Activated naive CD4-positive, alpha-beta T cell treated with anti-CD3 and anti-CD28 coated beads for 36 hours (primary cell): ENCODE results near the gene TLR5. TPM values are rescaled to one million over a fixed set of nuclear protein-coding genes. Genes with fewer than 3 reads are reported as not detected.

Experiments used
- CTCF ChIA-PET: fragments of 350-600 bp; sonication (Branson Sonifier 250); formaldehyde crosslinking; loops from one replicate; lab custom pipeline; 2021; ENCODE audit warnings: antibody characterized with exemption; lab: Charles Lee
- DNase-seq: peaks from one replicate; pipeline ENCODE4 v3.0.0-alpha.2; 2020
- H3K27ac Mint-ChIP-seq: one replicate; pipeline ENCODE4 v1.8.0; 2021; ENCODE audit warnings: mild to moderate bottlenecking, mixed read lengths
- H3K27me3 Mint-ChIP-seq: one replicate; pipeline ENCODE4 v1.8.0; 2021; ENCODE audit warnings: low read depth, mixed read lengths
- H3K36me3 Mint-ChIP-seq: one replicate; pipeline ENCODE4 v1.8.0; 2021; ENCODE audit warnings: low read depth, mixed read lengths
- H3K4me1 Mint-ChIP-seq: one replicate; pipeline ENCODE4 v1.8.0; 2021; ENCODE audit warnings: low read depth, mixed read lengths
- H3K4me3 Mint-ChIP-seq: one replicate; pipeline ENCODE4 v1.8.0; 2021; ENCODE audit warnings: mild to moderate bottlenecking, moderate library complexity, mixed read lengths
- H3K9me3 Mint-ChIP-seq: one replicate; pipeline ENCODE4 v1.8.0; 2021; ENCODE audit warnings: mixed read lengths
- intact Hi-C: fragments of 100-400 bp; cut with micrococcal nuclease; formaldehyde crosslinking; loops from one replicate; pipeline ENCODE4 v1.15.1; 2023
- total RNA-seq, 2 experiments: library from RNA; stranded (reverse); gene quantifications; one replicate each; pipeline ENCODE4 v1.2.3, GENCODE V29; 2021

Gene TLR5
- total RNA-seq, 2 experiments from 2014 or later = 0.67 to 0.93 TPM

- Mint-ChIP-seq H3K27me3 (peaks cover 3% of the 10 kb centered on the region), H3K36me3 (no peaks in the 10 kb centered on the region), H3K4me3 (peak overlapping the region; percentile 56), H3K4me1 (peaks cover 14% of the 10 kb centered on the region), H3K27ac (no peak overlapping the region), H3K9me3 (no peaks in the 10 kb centered on the region)
- intact Hi-C loops = loop anchor here (1.0 to 10.0 kb wide), 4 partner anchors 10 to 1201 kb away; partner anchors contain the start of genes NVL and TLR5
- DNase-seq = no peak
- CTCF ChIA-PET = interaction anchor here (0.5 to 5.0 kb wide), 45 partner anchors 9 to 550 kb away, joined by 3 to 58 read pairs (median 4); partner anchors contain the start of genes SUSD4 and TLR5
Observed at GRCh38 chr1:223133306-223133823, 9.7 kb downstream of the TLR5 start.

GRCh38 chr1:223129229-223129901 is 13.7 kb downstream of the TLR5 start:
- no peak overlapping the region for H3K4me3 Mint-ChIP-seq
- no peaks in the 10 kb centered on the region for H3K9me3 Mint-ChIP-seq
- intact Hi-C loops = no loop called here
- DNase-seq = peak; percentile 73
- H3K27me3 Mint-ChIP-seq = no peaks in the 10 kb centered on the region
- H3K4me1 Mint-ChIP-seq = peaks cover 13% of the 10 kb centered on the region
- H3K27ac Mint-ChIP-seq = no peak overlapping the region
- H3K36me3 Mint-ChIP-seq = no peaks in the 10 kb centered on the region
- CTCF ChIA-PET = interaction anchor here (0.7 to 2.0 kb wide), 22 partner anchors 9 to 554 kb away, joined by 3 to 10 read pairs (median 3); partner anchors contain the start of gene TLR5

GRCh38 chr1:223126741-223127140 is 16.3 kb downstream of the TLR5 start:
- no peak overlapping the region for H3K27ac Mint-ChIP-seq
- H3K9me3 Mint-ChIP-seq = no peaks in the 10 kb centered on the region
- H3K27me3 Mint-ChIP-seq = no peaks in the 10 kb centered on the region
- intact Hi-C loops = no loop called here
- no peak overlapping the region for H3K4me3 Mint-ChIP-seq
- CTCF ChIA-PET = interaction anchor here (1.2 to 5.0 kb wide), 2 partner anchors 13 to 37 kb away, joined by 6 to 32 read pairs; no protein-coding TSS in a partner anchor
- DNase-seq = no peak
- peaks cover 14% of the 10 kb centered on the region for H3K4me1 Mint-ChIP-seq
- H3K36me3 Mint-ChIP-seq = no peaks in the 10 kb centered on the region

GRCh38 chr1:223125766-223126165 is 17.3 kb downstream of the TLR5 start:
- CTCF ChIA-PET = interaction anchor here (1.2 to 5.0 kb wide), 4 partner anchors 8 to 130 kb away, joined by 3 to 58 read pairs (median 19); no protein-coding TSS in a partner anchor
- intact Hi-C loops = no loop called here
- H3K9me3 Mint-ChIP-seq = no peaks in the 10 kb centered on the region

GRCh38 chr1:223123011-223123610 is 19.9 kb downstream of the TLR5 start:
- Mint-ChIP-seq H3K4me1 (peaks cover 8% of the 10 kb centered on the region), H3K36me3 (no peaks in the 10 kb centered on the region), H3K4me3 (peak overlapping the region; percentile 14), H3K27ac (no peak overlapping the region), H3K27me3 (no peaks in the 10 kb centered on the region), H3K9me3 (no peaks in the 10 kb centered on the region)
- intact Hi-C loops = loop anchor here (1.0 to 2.0 kb wide), 6 partner anchors 14 to 658 kb away; no protein-coding TSS in a partner anchor
- CTCF ChIA-PET = interaction anchor here (0.7 to 5.0 kb wide), 35 partner anchors 9 to 557 kb away, joined by 3 to 58 read pairs (median 4); partner anchors contain the start of genes FAM177B and SUSD4
- no peak for DNase-seq

More at GRCh38 chr1:223125766-223126165, 17.3 kb downstream of the TLR5 start:
- H3K4me3 Mint-ChIP-seq = no peak overlapping the region
- no peaks in the 10 kb centered on the region for H3K27me3 Mint-ChIP-seq
- no peak for DNase-seq
- peaks cover 14% of the 10 kb centered on the region for H3K4me1 Mint-ChIP-seq
- H3K27ac Mint-ChIP-seq = no peak overlapping the region
- no peaks in the 10 kb centered on the region for H3K36me3 Mint-ChIP-seq

GRCh38 chr1:223118418-223118817 is 24.6 kb downstream of the TLR5 start:
- Mint-ChIP-seq H3K36me3 (peaks cover 2% of the 10 kb centered on the region), H3K27ac (no peak overlapping the region), H3K27me3 (no peaks in the 10 kb centered on the region), H3K4me1 (peaks cover 4% of the 10 kb centered on the region), H3K9me3 (no peaks in the 10 kb centered on the region), H3K4me3 (no peak overlapping the region)
- no peak for DNase-seq
- intact Hi-C loops = no loop called here
- CTCF ChIA-PET = interaction anchor here (0.6 kb wide), 1 partner anchor 335 kb away, joined by 3 read pairs; no protein-coding TSS in a partner anchor

- Mint-ChIP-seq H3K4me3 (no peak overlapping the region), H3K4me1 (no peaks in the 10 kb centered on the region), H3K27me3 (no peaks in the 10 kb centered on the region), H3K36me3 (peaks cover 2% of the 10 kb centered on the region), H3K9me3 (no peaks in the 10 kb centered on the region), H3K27ac (no peak overlapping the region)
- intact Hi-C loops = no loop called here
- DNase-seq = no peak
- CTCF ChIA-PET = interaction anchor here (0.6 to 1.1 kb wide), 2 partner anchors 17 to 45 kb away, joined by 3 read pairs; no protein-coding TSS in a partner anchor
Observed at GRCh38 chr1:223116950-223117349, 26.1 kb downstream of the TLR5 start.

- Mint-ChIP-seq H3K4me1 (peaks cover 1% of the 10 kb centered on the region), H3K9me3 (no peaks in the 10 kb centered on the region), H3K4me3 (no peak overlapping the region), H3K27ac (no peak overlapping the region), H3K36me3 (peaks cover 2% of the 10 kb centered on the region), H3K27me3 (no peaks in the 10 kb centered on the region)
- intact Hi-C loops = no loop called here
- DNase-seq = no peak
- CTCF ChIA-PET = interaction anchor here (2.2 to 3.7 kb wide), 2 partner anchors 9 to 25 kb away, joined by 5 to 32 read pairs; no protein-coding TSS in a partner anchor
Observed at GRCh38 chr1:223114871-223115270, 28.2 kb downstream of the TLR5 start.

GRCh38 chr1:223110952-223111351 is 32.1 kb downstream of the TLR5 start:
- no peak overlapping the region for H3K27ac Mint-ChIP-seq
- no peaks in the 10 kb centered on the region for H3K36me3 Mint-ChIP-seq
- no peaks in the 10 kb centered on the region for H3K27me3 Mint-ChIP-seq
- H3K4me1 Mint-ChIP-seq = peaks cover 7% of the 10 kb centered on the region
- DNase-seq = no peak
- CTCF ChIA-PET = interaction anchor here (1.2 to 1.3 kb wide), 2 partner anchors 13 to 21 kb away, joined by 6 read pairs; no protein-coding TSS in a partner anchor
- no peak overlapping the region for H3K4me3 Mint-ChIP-seq
- intact Hi-C loops = no loop called here
- H3K9me3 Mint-ChIP-seq = no peaks in the 10 kb centered on the region

- Mint-ChIP-seq H3K27ac (no peak overlapping the region), H3K36me3 (no peaks in the 10 kb centered on the region), H3K27me3 (no peaks in the 10 kb centered on the region), H3K4me3 (no peak overlapping the region), H3K9me3 (no peaks in the 10 kb centered on the region), H3K4me1 (peaks cover 7% of the 10 kb centered on the region)
- intact Hi-C loops = loop anchor here (1.0 kb wide), 1 partner anchor 14 kb away; no protein-coding TSS in a partner anchor
- DNase-seq = peak; percentile 35
- CTCF ChIA-PET = interaction anchor here (0.6 to 1.5 kb wide), 3 partner anchors 14 to 518 kb away, joined by 3 to 7 read pairs (median 5); no protein-coding TSS in a partner anchor
Observed at GRCh38 chr1:223109581-223110026, 33.4 kb downstream of the TLR5 start.

GRCh38 chr1:223106856-223107255 is 36.2 kb downstream of the TLR5 start:
- Mint-ChIP-seq H3K9me3 (no peaks in the 10 kb centered on the region), H3K27ac (no peak overlapping the region), H3K36me3 (no peaks in the 10 kb centered on the region), H3K4me1 (peaks cover 9% of the 10 kb centered on the region), H3K4me3 (no peak overlapping the region), H3K27me3 (no peaks in the 10 kb centered on the region)
- CTCF ChIA-PET = no interaction called here
- intact Hi-C loops = no loop called here
- DNase-seq = no peak

- no peak for DNase-seq
- CTCF ChIA-PET = interaction anchor here (0.8 to 1.2 kb wide), 2 partner anchors 15 to 18 kb away, joined by 3 read pairs; no protein-coding TSS in a partner anchor
- intact Hi-C loops = no loop called here
- Mint-ChIP-seq H3K36me3 (peaks cover 5% of the 10 kb centered on the region), H3K9me3 (peaks cover 10% of the 10 kb centered on the region), H3K27ac (no peak overlapping the region), H3K4me1 (peaks cover 9% of the 10 kb centered on the region), H3K27me3 (no peaks in the 10 kb centered on the region), H3K4me3 (no peak overlapping the region)
Observed at GRCh38 chr1:223105568-223105967, 37.5 kb downstream of the TLR5 start.
